G401 (cell line): Measurements from ENCODE around the gene CCM2L. TPM values are rescaled to one million over a fixed set of nuclear protein-coding genes. Genes with fewer than 3 reads are reported as not detected.
A peak's percentile ranks its signal among the peaks of the same experiment; 100 is the strongest.

Source experiments
- DNase-seq: peaks from one replicate; pipeline ENCODE4 v3.0.0-alpha.2; 2015; ENCODE audit warnings: low spot score
- in situ Hi-C: cut with HindIII; loops from 2 replicates; pipeline ENCODE4 v1.10.0; 2016; ENCODE audit warnings: low sequenced_read_pairs, mixed read lengths
- total RNA-seq: library from RNA; depleted of rRNA; stranded (reverse); fragments of >200 nt; shearing (Covaris generic); gene quantifications from 2 replicates; pipeline ENCODE4 v1.2.3, GENCODE V29; 2014; rRNA removed

Gene CCM2L
- total RNA-seq, result 40.7 and 52.6 TPM in 2 replicates

DNA sequence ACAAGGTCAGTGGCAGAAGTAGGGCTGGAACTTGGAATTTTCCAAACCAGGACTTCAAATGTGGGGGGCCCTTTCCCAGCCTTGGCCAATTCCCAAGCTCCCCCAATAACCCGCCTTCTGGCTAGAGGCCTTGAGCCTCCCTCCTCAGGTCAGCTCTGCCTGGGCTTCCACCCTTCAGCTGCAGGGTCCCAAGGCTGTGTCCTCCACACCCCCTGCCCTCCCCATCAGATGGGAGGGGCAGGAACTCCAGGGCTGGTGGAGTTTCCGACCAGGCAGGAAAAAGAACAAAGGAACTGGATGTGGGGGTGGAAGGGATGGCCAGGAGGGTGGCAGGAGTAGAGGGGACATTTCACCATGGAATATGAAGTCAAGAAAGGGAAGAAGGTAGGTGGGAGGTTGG, at the start of gene CCM2L:
Gene CCM2L (plus strand): TSS at position 338 of the 400 bp plus-strand sequence. CDS start 17 bp downstream, at position 355.
- in situ Hi-C loops, result no loop called here
- DNase-seq, result no peak

DNA sequence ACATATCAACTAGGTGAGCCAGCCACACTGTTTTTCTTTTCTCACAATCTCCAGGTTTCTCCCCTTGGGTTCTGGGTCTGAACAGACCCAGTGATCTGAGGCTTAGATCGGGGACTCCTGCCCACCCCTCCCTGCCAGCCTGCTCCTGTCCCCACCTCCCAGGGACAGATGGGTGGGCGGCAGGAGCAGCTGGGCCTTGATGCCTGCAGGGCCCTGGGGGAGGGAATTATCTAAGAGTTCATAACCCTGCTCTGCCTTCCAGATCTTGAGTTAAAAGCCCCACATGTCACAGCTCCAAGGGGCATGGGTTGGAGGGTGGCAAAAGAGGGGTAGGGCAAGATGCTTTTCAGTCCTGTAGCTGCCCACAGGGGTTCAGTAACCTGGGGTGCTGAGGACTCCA, 47.5 kb upstream of the CCM2L start:
- in situ Hi-C loops, result no loop called here
- DNase-seq, result no peak

DNA sequence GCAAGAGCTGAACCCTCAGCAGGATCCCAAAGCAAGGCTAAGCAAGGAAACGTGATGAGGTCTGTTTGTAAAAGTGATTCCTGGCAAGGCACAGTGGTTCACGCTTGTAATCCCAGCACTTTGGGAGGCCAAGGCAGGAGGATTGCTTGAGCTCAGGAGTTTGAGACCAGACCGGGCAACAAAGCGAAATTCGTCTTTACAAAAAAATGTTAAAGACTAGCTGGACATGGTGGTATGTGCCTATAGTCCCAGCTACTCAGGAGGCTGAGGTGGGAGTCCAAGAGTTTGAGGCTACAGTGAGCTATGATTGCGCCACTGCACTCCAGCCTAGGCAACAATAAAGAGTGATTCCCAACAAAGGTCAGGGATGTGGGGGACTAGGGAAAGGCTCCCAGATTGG, 46.3 kb upstream of the CCM2L start:
- DNase-seq, result no peak
- in situ Hi-C loops, result no loop called here

DNA sequence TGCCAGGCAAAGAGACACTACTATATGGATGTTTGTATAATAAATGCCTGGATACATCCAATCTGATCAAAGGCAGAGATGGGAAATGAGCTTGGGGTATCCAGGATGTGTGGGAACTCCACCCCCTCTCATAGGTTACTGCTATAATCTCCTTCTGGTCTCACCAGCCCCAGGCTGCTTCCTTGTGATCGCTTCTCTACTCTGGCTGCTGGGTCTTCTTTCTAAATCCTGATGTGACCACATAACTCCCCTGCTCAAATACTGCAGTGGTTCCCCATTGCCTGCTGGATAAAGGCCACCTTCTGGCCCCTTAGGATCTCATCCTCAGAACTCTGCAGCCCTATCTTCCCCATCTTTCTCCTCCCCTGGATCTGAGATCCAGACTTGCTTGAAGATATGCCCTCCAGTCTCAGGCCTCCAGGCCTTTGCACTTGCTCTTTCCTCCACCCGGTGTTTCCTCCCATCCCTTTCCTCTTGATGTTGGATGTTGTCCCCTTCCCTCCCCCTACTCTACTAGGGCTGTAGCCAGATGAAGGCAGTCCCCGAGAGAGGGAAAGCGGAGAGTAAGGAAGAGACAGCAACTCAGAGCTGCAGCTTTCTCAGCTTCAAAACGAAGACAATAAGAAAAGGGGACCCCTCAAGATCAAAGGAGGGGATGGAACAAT, 43.1 kb upstream of the CCM2L start:
- in situ Hi-C loops, result no loop called here
- peak; percentile 57 for DNase-seq

DNA sequence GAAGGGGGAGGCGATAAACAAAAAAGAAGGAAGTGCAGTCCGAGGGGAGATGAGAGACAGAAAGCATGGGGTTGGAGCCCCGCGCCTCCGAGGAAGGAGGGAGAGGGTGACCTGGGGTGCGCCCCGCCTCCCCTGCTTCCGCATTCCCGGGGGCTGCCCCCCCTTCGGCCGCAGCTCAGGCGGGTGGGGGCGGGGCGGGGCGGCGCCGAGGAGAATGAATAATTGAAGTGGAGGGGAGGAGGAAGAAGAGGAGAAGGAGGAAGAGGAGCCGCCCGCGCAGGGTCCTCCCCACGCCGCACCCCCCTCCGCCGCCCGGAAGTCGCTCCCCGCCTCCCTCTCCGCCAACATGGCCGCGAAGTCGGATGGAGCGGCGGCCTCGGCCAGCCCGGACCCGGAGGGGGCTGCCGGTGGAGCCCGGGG, 42.4 kb upstream of the CCM2L start, which contains the start of gene XKR7:
Gene XKR7 (plus strand): TSS at position 322 of the 420 bp plus-strand sequence. CDS start 25 bp downstream, at position 347.
- DNase-seq, result peak; percentile 68
- in situ Hi-C loops, result no loop called here

DNA sequence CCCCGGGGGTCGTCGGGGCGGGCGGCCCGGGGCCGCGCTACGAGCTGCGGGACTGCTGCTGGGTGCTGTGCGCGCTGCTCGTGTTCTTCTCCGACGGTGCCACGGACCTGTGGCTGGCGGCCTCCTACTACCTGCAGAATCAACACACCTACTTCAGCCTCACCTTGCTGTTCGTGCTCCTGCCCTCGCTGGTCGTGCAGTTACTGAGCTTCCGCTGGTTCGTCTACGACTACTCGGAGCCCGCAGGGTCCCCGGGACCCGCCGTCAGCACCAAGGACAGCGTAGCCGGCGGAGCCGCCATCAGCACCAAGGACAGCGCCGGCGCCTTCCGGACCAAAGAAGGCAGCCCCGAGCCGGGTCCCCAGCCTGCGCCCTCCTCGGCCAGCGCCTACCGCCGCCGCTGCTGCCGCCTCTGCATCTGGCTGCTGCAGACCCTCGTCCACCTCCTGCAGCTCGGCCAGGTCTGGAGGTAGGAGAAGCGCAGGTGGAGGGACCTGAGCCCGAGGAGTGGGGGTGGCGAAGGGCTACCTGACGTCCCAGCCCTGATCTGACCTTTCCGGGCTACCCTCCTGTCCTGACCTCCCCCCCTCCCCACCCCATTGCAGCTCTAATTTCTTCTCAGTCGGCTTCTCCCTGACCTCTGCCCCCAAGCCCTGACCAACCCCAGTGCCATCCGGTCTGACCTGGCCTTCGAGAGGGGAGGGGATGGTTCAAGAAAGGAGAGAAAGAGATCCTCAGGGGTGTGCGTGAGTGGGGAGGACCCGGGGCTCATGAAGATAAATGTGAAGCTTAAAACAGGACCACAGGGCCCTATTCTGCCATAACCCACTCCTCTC, 41.7 kb upstream of the CCM2L start:
- in situ Hi-C loops, result no loop called here

DNA sequence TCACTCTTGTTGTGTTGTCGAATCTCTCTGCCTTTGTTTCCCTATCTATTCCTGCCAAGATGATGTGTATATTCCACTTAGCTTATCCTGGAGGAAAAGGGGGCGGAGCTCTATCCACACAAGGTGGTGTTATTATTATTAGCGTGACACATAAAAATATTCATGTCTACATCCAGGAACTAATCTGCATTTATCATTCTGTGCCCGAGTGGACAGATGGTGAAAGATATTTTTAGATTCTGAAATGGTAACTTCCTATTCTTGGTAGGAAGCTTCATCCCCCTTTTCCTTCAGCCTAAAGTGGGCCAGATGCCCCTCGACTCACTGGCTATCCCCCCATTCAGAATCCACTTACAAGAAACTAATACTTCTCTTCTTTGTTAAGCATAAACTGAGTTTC, 40.2 kb upstream of the CCM2L start:
- in situ Hi-C loops, result no loop called here
- DNase-seq, result peak; percentile 84

More for the DNA sequence above, 41.7 kb upstream of the CCM2L start:
- peak; percentile 55 for DNase-seq

DNA sequence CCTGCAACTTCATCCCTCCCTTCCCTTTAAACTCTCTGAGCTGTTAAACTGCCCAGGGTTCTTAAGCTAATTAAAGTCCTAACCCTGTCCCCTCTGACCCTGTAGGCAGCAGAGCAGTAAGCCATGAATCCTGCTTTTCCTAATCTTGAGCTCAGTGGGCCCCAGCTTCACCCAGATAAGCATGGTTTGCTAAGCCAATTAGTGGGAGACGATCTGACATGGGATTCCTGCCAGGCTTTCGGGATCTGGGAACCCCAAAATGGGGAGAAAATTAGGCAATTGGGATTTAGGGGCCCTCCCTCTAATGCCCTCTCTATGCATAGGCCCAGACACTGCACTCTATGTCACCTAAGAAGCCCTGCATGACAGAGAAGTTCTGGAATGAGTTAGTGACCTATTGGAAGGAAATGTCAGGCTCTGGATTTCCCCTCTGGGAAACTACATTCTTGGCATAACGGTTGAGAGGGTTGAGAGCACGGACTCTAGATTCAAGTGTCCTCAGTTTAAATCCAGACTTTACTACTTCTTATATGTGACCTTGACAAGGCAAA, 37.7 kb upstream of the CCM2L start:
- in situ Hi-C loops, result no loop called here
- DNase-seq, result peak; percentile 77

DNA sequence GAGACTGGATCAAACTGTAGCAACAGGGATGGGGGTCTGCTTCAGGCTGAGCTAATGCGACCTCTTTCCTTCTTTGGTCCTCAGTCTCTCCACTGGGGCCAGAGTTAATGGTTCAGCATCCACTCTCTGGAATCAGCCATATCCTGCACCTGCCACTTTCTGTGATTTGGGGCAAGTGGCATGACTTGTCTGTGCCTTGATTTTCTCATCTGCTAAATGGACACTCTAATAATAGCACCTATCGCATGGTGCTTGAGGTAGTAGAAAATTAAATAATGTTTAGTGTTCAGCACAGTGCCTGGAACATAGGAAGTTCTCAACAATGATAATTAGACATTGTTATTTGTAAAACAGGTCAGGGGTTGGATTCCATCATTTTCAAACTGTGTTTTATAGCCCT, 35.9 kb upstream of the CCM2L start:
- no peak for DNase-seq
- in situ Hi-C loops, result no loop called here

DNA sequence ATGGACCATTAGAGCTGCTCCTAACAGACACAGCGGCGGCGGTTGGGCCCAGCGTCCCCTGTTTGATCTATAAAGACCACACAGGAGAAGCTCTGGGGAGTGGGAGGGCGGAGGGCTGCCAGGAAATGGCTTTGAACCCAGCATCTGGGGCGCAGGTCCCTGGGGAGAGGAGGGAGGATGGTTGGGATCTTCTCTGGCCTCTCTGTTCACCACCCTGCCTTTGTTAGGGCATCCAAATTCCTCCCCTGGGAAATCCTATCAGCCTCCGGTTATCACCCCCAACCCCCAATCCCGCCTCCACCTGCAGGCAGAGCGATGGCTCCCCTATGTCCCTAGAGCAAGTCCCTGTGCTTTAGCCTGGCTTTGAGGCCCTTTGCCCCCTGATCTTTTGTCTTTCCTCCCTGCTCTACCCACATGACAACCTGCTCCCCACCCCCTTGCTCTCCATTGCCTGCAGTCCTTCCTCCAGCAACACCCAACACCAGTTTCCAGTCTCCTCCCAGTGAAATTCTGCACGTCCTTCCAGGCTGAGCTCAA, 35.2 kb upstream of the CCM2L start:
- DNase-seq, result peak; percentile 65
- in situ Hi-C loops, result no loop called here

DNA sequence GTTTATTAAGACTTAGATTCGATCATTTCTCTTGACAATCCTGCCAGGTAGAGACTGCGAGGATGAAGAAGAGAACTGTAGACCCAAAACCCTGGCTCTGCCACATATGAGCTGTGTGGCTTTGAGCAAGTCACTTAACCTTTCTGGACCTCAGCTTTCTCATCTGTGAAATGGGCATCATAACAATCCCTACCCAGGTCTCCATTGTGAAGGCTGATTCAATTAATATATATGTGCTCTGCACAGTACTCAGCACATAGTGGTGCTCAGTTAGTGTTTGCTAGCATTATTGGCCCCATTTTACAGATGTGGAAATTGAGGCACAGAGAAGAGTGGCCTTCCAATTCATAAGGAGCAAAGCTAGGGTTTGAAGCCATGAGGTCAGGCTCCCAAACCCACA, 34.4 kb upstream of the CCM2L start:
- no peak for DNase-seq
- in situ Hi-C loops, result no loop called here

DNA sequence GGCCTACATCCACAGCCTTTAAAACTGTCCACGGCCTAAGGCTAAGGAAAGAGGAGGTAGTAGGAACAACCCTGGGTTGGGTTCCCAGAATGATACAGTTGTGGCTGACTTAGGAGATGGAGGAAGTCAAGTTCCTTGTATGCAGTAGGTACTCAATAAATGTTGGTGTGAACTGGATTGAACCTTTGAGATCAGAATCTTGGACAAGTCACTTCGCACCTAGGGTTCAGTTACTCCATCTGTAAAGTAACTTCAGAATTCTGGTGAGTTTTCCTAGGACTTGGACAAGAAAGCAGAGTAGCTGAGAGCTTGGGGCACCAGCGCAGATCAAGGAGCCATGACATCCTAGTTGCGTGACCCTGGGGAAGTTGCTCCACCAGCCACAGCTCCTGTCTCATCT, 33.2 kb upstream of the CCM2L start:
- in situ Hi-C loops, result no loop called here
- DNase-seq, result peak; percentile 10

DNA sequence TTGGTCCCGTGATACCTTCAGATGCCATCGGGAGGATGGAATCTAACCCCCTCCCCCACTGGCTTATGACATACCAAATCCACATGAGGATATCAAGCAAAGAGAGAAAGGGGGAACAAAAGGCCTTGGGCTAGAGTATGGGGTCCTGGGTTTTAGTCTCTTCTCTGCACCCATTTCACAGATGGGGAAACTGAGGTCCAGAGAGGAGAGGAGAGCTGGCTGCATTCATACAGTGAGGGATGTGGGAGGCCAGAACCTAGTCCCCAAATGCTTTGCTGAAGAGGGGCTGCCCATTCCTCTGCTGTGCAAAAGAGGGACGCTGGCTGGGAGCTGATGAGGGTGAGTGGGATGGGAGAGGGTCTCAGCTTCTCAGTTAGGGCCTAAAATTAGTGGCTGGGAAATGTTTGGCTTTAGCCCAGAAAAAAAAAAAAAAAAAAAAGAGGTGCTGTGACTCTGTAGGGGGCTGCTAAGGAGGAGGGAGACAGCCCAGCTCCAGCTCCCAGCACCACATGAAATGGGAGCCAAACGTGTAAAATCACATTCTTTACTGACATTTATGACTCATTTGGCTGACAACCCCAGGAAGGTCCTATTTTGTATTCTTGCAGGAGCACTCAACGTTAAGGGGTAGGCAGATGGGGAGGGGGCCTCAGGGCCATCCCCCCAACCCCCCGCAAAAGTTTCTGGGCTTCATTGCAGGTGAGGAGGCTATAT, 30.4 kb upstream of the CCM2L start:
- in situ Hi-C loops, result no loop called here
- no peak for DNase-seq

DNA sequence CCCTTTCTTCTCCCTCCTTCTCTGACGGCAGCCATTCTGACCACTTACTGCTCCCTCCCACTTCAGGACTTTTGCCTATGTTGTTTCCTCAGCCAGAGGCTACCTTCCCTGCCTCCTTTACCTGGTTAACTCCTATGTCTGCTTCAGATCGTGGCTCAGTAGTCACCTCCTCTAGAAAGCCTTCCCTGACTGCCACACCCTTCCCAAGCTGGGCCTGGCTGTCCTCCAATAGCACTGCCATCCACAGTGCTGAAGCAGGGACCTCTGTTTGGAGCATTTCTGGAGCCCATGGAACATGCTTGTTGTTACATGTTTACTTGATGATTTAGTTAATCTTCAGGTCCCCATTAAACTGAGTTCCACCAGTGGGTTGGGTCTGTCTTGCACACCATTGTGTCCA, 28.5 kb upstream of the CCM2L start:
- in situ Hi-C loops, result no loop called here
- peak; percentile 7 for DNase-seq

DNA sequence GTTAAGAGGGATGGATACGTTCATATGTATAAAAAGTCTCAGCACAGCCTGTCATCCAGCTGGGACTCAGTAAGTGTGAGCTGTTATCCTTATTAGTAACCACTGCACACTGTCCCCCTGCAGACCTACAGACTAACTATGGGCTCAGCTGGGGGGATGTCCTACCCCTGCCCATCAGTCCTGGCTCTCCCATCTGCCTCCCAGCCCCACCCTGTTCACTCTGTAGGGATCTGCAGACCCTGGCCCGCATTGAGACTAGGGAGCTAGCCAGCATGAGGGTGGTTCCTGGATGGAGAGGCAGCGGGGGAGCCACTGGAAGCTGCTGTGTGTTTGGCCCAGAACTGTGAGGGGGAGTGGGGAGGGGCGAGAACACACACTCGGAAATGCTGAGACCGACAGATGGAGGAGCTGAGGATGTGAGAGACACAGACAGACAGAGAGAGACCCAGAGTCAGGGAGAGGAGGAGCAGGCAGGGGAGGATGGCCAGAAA, 25.2 kb upstream of the CCM2L start:
- peak; percentile 66 for DNase-seq
- in situ Hi-C loops, result no loop called here

DNA sequence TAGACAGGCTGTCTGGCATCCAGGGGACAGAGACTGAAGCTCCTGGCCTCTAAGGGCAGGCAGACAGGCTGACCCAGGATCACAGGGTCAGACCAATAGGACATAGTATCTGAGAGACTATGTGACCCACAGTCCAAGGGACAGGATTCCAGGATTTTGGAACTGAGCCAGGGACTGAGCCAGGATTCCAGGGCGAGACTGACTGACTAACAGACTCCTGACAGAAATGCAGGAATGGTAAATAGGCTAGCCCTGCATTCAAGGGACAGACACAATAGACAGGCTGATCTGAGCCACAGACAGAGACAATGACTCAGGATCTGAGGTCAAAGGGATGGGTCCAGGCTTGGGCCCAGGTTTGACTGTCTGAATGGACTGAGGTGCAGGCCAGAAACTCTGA, 22.5 kb upstream of the CCM2L start:
- in situ Hi-C loops, result no loop called here
- peak; percentile 41 for DNase-seq

DNA sequence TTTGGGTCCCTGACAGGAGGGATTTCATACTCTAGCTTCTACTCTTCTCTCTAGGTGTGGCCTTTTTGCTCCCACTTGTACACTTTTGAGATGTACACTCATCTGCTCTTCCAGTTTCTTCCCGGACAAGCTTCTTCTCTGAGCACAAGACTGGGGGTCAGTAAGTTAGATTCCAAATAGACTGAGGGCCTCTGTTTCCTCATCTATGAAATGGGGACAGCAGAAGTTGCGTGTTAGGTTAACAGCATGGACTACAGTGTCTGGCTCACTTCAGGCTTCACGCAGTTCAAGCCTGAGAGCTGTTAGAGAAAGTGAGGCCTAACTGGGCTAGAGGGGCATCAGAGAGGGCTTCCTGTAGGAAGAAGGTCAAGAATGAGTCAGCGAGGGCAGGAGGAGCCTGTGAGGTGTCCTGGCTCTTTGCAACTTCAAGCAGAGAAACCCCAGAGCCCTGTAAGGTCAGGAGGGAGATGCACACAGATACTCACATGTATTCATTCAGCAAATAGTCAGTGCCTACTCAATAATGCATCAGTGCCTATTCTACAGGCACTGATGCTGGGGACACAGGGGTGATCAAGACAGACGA, 21.7 kb upstream of the CCM2L start:
- DNase-seq, result no peak
- in situ Hi-C loops, result no loop called here

DNA sequence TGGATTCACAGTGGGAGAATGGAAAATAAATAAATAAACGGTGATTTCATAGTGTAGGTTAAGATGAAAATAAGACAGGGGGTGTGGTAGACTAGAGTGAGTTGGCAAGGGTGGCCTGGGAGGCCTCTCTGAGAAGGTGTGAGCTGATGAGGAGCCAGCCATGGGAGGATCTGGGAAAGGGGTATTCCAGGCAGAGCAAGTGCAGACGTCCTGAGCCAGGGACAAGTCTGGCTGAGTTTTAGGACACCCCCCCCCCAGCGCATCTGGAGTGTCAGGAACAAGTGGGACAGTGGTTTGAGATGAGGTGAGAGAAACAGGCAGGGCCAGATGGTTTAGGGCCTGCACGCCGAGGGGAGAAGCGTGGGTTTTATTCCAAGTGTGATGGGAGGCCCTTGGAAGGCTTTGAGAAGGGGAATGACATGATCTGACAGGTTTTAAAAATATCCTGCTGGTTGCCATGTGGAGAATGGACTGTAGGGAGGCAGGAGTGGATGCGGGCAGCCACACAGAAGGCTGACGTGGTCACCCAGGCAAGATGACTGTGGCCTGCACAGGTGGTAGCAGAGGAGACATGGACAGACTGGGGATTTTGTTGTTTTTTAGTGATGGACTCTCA, 21.1 kb upstream of the CCM2L start:
- DNase-seq, result peak; percentile 81
- in situ Hi-C loops, result no loop called here
